H1 (cell line): Measurements from ENCODE around the gene MAD2L2. TPM values are rescaled to one million over a fixed set of nuclear protein-coding genes. Genes with fewer than 3 reads are reported as not detected.

Experiments used
- CBX5 ChIP-seq: fragments of 300-800, 300-1000 bp; sonication (generic); IDR thresholded peaks from 2 replicates; pipeline ENCODE4 v1.7.1; 2016; ENCODE audit warnings: antibody characterized with exemption, low read length, low read depth
- CBX8 ChIP-seq: fragments of 300-800, 300-1000 bp; sonication (generic); IDR thresholded peaks from 2 replicates; pipeline ENCODE4 v1.7.1; 2016; ENCODE audit warnings: low read depth, low read length, borderline replicate concordance
- KDM4A ChIP-seq: IDR thresholded peaks from one replicate; pipeline ENCODE4 v1.7.1; 2012; ENCODE audit warnings: low read depth, mild to moderate bottlenecking, moderate library complexity, low read length, inconsistent platforms; ENCODE audit not compliant: severe bottlenecking
- TBP ChIP-seq: IDR thresholded peaks from 2 replicates; pipeline ENCODE4 v1.6.1; 2011; ENCODE audit warnings: low read depth, low read length, improper control_type of control experiment
- polyA plus RNA-seq, 7 experiments: library from polyadenylated mRNA; depleted of rRNA in 3 of 7; stranded (reverse) in 5 of 7; unstranded in 2 of 7; fragments of >200 nt in 5 of 7; fragments of 200-250 nt in 2 of 7; gene quantifications; 1 replicate in 5 of 7; 2 replicates in 1 of 7; 4 replicates in 1 of 7; pipeline versions ENCODE4 v1.2.1 to v1.2.3, GENCODE V29; 2011 to 2013; ENCODE audit warnings: missing spikeins in 2 of 7, mixed read lengths in 2 of 7
- total RNA-seq: library from RNA; stranded (reverse); fragmentation: NEBNext Ultra II Directional; extraction: Animal tissue kit (Norgen Biotek cat#: 25700); gene quantifications from 2 replicates; pipeline ENCODE4 v1.2.1, GENCODE V29; 2021

MAD2L2 gene
- total and polyA plus RNA-seq, 2 of the 8 experiments (the other 6 are each of a cell fraction or from before 2014, with no cell fraction given): 310 to 469 TPM

DNA sequence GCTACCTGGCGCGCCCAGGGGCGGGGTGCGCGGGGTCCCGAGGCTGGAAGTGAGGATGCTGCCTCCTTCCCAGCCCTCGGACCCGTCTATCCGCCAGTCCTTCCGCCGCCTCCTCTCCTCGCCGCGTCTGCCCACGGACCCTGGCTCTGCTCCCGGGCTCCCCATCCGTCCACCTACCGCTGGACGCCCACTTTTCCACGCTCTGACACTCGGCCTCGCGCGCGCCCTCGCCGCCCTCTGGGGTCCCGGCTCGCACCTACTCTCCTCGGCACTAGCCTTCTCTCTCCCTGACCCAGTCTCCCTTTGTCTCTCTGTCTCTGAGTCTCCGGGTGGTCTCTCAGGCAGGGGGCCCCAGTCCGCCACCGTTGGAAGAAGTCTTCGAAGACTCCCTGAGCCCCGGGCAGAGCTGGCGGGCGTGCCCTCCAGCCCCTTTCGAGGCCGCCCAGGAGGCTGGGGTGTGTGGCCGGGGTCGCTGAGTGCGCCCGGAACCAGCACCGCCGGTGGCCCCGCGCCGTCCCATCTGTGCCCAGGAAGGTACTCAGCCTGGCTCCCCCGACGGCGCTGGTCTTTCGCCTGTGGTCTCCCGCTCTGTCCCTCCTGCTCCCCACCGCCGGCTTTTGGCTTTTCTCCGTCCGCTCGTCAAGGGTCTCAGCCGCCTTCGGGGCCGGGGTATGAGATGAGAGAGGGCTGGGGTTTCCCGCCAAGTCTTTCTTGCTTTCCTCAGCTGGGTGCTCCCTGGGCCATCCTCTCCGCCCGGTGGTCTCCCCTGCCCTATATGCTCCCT is 11.2 kb upstream of the MAD2L2 start (continued):
- TF ChIP-seq TBP: no peak
- peak; percentile 24 for TF ChIP-seq KDM4A
- no peak for TF ChIP-seq CBX8
- no peak for TF ChIP-seq CBX5
